IgD-negative memory B cell (primary cell): ENCODE results near the gene ALG8. TPM values are rescaled to one million over a fixed set of nuclear protein-coding genes. Genes with fewer than 3 reads are reported as not detected.
"Not testable (repeated sequence)": the region's sequence is repeated elsewhere in the genome, so short reads cannot be mapped to it uniquely, and the experiment has no call there.

ENCODE experiments used
- H3K27ac Mint-ChIP-seq, 3 donors: one replicate each; pipeline ENCODE4 v1.8.0; 2020 to 2022; ENCODE audit warnings: mild to moderate bottlenecking in 3 of 3, mixed read lengths in 3 of 3, moderate library complexity in 1 of 3
- H3K27me3 Mint-ChIP-seq: one replicate; pipeline ENCODE4 v1.8.0; 2021; ENCODE audit warnings: mixed read lengths
- H3K36me3 Mint-ChIP-seq: one replicate; pipeline ENCODE4 v1.8.0; 2020; ENCODE audit warnings: mild to moderate bottlenecking, mixed read lengths
- H3K4me1 Mint-ChIP-seq, 3 donors: one replicate each; pipeline ENCODE4 v1.8.0; 2020 to 2022; ENCODE audit warnings: mixed read lengths in 3 of 3, mild to moderate bottlenecking in 1 of 3
- H3K4me3 Mint-ChIP-seq, 4 donors: one replicate each; pipeline ENCODE4 v1.8.0; 2020 to 2022; ENCODE audit warnings: mild to moderate bottlenecking in 4 of 4, mixed read lengths in 4 of 4, moderate library complexity in 3 of 4
- H3K9me3 Mint-ChIP-seq, 3 donors: one replicate each; pipeline ENCODE4 v1.8.0; 2020 to 2021; ENCODE audit warnings: mixed read lengths in 3 of 3, mild to moderate bottlenecking in 1 of 3
- polyA plus RNA-seq: library from polyadenylated mRNA; unstranded; fragments of 300-500 nt; fragmentation: Illumina TruSeq; gene quantifications from one replicate; pipeline ENCODE4 v1.2.3, GENCODE V29; 2021

Gene ALG8
- polyA plus RNA-seq, 1 donor from 2014 or later, result 55.1 TPM

DNA sequence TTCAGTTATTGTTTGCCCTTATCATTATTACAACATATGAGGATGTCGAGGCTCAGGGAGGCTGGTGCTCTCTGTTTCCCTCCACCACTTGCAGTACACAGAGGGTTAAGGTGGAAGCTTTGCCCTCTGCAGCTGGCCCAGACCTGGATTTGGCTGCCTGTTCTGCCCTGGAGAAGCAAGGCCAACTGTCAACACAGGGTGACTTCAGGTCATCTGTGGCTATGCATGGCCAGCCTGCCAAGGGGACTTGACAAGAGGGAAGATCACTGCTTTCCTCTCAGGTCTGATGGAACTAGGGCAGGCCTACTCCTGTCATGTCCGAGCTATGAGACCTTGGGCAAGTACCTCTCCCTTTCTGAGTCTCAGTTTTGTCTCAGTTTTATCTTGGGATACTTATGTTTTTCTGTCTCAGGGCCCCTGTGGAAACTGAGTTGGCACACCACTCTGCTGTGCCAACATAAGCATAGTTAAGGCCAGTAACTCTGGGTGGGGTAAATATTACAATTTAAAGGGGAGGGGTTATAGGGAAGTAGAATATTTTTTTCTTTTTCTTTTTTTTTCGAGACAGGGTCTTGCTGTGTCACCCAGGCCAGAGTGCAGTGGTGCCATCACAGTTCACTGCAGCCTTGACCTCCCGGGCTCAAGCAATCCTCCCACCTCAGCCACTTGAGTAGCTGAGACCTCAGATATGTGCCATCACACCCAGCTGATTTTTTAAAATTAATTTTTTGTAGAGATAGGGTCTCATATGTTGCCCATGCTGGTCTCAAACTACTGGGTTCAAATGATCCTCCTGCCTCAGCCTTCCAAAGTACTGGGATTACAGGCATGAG, 78.1 kb downstream of the ALG8 start:
- no peak overlapping the region for H3K27ac Mint-ChIP-seq
- no peaks in the 10 kb centered on the region for H3K36me3 Mint-ChIP-seq
- peaks cover 0 to 2% (median 0%) of the 10 kb centered on the region in 3 donors for H3K4me1 Mint-ChIP-seq
- no peak overlapping the region for H3K4me3 Mint-ChIP-seq
- H3K27me3 Mint-ChIP-seq, result no peaks in the 10 kb centered on the region
- H3K9me3 Mint-ChIP-seq, result no peaks in the 10 kb centered on the region

DNA sequence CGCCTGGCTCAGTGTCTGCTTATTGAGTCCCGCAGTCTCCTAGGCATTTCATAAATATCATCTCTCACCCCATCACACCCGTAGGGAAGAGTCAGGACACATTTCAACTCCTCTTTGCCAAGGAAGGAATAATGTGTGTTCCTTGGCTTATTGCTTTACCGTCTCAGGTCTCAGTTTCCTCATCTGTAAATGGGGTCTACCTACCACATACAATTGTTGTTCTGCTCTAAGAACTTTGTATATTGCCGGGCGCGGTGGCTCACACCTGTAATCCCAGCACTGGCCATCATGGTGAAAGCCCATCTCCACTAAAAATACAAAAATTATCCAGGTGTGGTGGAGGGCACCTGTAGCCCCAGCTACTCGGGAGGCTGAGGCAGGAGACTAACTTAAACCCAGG, 78.9 kb downstream of the ALG8 start:
- Mint-ChIP-seq H3K9me3 (no peaks in the 10 kb centered on the region), H3K27ac (no peak overlapping the region), H3K4me1 (peaks cover 0 to 2% (median 0%) of the 10 kb centered on the region in 3 donors), H3K4me3 (no peak overlapping the region), H3K27me3 (no peaks in the 10 kb centered on the region), H3K36me3 (no peaks in the 10 kb centered on the region)

DNA sequence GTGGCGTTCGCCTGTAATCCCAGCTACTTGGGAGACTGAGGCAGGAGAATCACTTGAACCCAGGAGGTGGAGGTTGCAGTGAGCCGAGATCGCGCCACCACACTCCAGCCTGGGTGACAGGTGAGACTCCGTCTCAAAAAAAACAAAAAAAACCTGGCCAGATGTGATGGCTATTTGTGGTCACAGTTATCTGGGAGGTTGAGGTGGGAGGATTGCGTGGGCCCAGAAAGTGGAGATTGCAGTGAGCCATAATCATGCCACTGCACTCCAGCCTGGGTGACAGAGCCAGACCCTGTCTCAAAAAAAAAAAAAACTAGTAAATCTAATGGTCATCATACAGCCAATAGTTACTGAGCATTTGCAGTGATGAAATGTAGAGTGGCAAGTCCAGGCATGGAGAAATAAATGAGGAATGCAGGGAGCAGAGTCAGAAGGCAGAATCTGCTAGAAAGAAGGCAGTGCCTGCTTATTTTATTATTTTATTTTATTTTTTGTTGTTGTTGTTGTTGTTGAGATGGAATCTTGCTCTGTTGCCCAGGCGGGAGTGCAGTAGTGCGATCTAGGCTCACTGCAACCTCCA, 79.6 kb downstream of the ALG8 start:
- H3K9me3 Mint-ChIP-seq, H3K4me1 Mint-ChIP-seq, H3K36me3 Mint-ChIP-seq, H3K27ac Mint-ChIP-seq, H3K27me3 Mint-ChIP-seq, H3K4me3 Mint-ChIP-seq: not testable (repeated sequence)

DNA sequence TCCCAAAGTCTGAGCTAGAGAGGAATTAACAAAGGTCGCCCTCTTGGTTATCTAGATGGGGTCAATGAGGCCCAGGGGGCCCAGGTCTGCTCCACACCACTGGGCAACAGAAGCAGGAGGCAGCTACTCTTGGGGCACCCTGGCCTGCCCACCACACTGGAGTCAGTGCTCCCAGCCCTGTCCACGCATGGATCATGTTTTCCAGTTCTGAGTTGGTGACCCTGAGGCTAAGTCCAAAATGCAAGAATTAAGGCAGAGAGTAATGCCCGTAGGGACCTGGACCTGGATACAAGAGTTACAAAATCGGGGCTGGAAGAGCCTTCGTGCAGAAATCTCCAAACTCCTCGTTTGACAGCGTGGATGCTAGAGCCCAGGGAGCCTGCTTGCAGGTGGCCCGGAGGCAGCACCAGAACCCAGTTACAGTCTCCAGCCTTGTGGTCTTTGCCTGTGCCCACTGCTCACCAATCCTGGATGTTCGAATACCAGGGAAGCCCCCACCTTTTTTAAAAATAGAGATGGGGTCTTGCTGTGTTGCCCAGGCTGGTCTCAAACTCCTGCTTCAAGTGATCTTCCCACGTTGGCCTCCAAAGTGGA, 81.9 kb downstream of the ALG8 start:
- H3K36me3 Mint-ChIP-seq, result peaks cover 2% of the 10 kb centered on the region
- H3K4me3 Mint-ChIP-seq, result no peak overlapping the region
- no peaks in the 10 kb centered on the region for H3K9me3 Mint-ChIP-seq
- no peak overlapping the region for H3K27ac Mint-ChIP-seq
- H3K4me1 Mint-ChIP-seq, result no peaks in the 10 kb centered on the region
- H3K27me3 Mint-ChIP-seq, result no peaks in the 10 kb centered on the region

DNA sequence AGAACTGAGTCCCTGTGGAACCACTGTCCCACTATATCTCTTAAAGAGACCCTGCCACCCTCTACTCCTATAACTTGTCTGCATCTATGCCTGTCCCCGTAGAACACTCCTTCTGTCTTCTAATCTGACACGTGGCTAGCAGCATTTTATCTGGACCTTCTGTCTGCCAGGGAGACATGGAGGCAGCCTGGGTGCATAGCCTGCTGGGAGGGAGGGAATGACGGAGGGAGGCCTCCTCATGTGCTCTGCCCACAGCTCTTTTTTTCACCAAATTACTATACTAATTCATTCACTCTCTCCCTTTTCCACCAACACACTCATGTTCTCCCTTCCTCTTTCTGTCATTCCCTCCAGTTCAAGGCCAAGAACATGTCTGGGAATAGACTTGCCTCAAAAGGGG, 83.3 kb downstream of the ALG8 start:
- H3K27me3 Mint-ChIP-seq, result no peaks in the 10 kb centered on the region
- H3K4me3 Mint-ChIP-seq, result no peak overlapping the region
- peaks cover 2% of the 10 kb centered on the region for H3K36me3 Mint-ChIP-seq
- no peak overlapping the region for H3K27ac Mint-ChIP-seq
- H3K4me1 Mint-ChIP-seq, result no peaks in the 10 kb centered on the region
- no peaks in the 10 kb centered on the region for H3K9me3 Mint-ChIP-seq

DNA sequence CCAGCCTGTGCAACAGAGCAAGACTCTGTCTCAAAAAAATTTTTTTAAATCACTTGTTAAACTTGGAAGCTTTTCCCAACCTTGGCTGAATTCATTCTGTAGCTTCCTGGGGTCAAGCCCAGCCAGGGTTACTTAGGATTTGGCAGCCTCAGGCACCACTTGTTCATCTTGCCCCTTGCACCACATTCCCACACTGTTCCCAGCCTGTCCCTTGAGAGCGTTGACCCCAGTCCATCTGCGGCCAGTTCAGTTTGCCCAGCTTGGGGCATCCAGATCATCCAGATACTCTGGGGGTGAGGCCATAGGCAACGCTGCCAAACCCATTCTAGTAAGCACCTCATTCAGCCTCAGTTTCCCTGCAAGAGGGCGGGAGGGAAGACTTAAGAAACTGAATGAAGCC, 84.5 kb downstream of the ALG8 start:
- no peaks in the 10 kb centered on the region for H3K9me3 Mint-ChIP-seq
- H3K27me3 Mint-ChIP-seq, result no peaks in the 10 kb centered on the region
- H3K36me3 Mint-ChIP-seq, result peaks cover 2% of the 10 kb centered on the region
- H3K4me3 Mint-ChIP-seq, result no peak overlapping the region
- no peak overlapping the region for H3K27ac Mint-ChIP-seq
- H3K4me1 Mint-ChIP-seq, result no peaks in the 10 kb centered on the region

DNA sequence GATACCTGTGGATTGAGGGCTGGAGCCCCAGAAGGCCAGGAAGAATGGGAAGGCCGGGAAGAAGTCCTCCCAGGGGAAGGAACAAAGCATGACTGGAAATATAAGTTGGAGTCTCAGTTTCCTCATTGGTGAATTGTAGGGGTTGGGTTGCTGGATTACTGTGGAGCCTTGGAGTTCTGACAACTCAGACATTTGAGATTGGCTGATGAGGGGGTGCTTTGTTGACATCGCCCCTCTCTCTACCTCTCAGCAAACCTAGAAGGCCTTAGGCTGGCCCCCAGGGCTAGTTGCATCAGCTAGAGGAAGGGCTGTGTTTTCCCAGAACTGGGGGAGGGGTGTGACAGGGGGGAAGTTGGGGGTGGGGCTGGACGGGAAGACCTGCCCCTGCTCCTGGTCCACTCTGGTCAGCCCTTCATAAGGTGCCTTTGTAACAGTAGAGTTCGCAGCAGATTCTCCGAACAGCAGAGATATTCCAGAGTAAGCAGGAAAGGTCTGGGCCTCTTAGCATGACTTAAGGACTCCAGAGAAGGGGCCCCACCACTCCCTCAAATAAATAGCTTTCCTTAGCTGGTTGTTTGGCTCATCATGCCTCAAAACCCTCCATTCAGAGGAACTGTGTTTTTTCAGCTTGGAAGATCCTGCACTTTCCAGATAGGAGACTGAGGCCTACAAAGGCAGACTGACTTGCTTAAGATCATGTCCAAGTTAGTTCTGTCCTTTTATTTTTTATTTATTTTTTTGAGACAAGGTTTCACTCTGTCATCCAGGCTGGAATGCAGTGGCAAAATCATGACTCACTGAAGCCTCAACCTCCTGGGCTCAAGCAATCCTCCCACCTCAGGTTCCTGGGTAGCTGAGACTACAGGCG, 88.2 kb downstream of the ALG8 start:
- Mint-ChIP-seq H3K36me3 (peaks cover 2% of the 10 kb centered on the region), H3K9me3 (no peaks in the 10 kb centered on the region), H3K4me3 (no peak overlapping the region), H3K27ac (peak overlapping the region in 1 of 3 donors; percentile 23), H3K4me1 (no peaks in the 10 kb centered on the region), H3K27me3 (no peaks in the 10 kb centered on the region)

Other genes with a start within 250 kb of the ALG8 start
- 34.6 TPM for gene INTS4, start 145.0 kb downstream of the ALG8 start, polyA plus RNA-seq
- gene KCTD14, start 116.3 kb downstream of the ALG8 start, polyA plus RNA-seq, result 0.30 TPM
- gene THRSP, start 75.8 kb downstream of the ALG8 start, polyA plus RNA-seq, result not detected
- 174 TPM for gene NDUFC2, start 59.8 kb downstream of the ALG8 start, polyA plus RNA-seq
- 1.9 TPM for gene KCTD21, start 49.0 kb upstream of the ALG8 start, polyA plus RNA-seq
- gene USP35, start 49.3 kb upstream of the ALG8 start, polyA plus RNA-seq, result 0.30 TPM